Measurements from ENCODE around the gene IER5.
"Not testable (repeated sequence)": the region's sequence is repeated elsewhere in the genome, so short reads cannot be mapped to it uniquely, and the experiment has no call there.

The IER5 gene

GRCh38 chr1:181115971-181116370 lies 27.5 kb downstream of the IER5 start:
- not testable (repeated sequence) for DNase-seq (ENCODE audit: low spot score)

- no peak for DNase-seq (ENCODE audit: low spot score)
Measured at GRCh38 chr1:181116819-181117390, 28.4 kb downstream of the IER5 start.

- no peak for DNase-seq (ENCODE audit: low spot score)
Measured at GRCh38 chr1:181117648-181118449, 29.3 kb downstream of the IER5 start.

GRCh38 chr1:181119093-181119989 lies 30.8 kb downstream of the IER5 start:
- no peak for DNase-seq (ENCODE audit: low spot score)

- no peak for DNase-seq (ENCODE audit: low spot score)
Measured at GRCh38 chr1:181120924-181121323, 32.4 kb downstream of the IER5 start.

- DNase-seq (ENCODE audit: low spot score), result no peak
Measured at GRCh38 chr1:181121498-181121897, 33.0 kb downstream of the IER5 start.

- no peak for DNase-seq (ENCODE audit: low spot score)
Measured at GRCh38 chr1:181122222-181122621, 33.7 kb downstream of the IER5 start.

- no peak for DNase-seq (ENCODE audit: low spot score)
Measured at GRCh38 chr1:181123173-181123572, 34.7 kb downstream of the IER5 start.

- DNase-seq (ENCODE audit: low spot score), result no peak
Measured at GRCh38 chr1:181124291-181124751, 35.8 kb downstream of the IER5 start.

- DNase-seq (ENCODE audit: low spot score), result no peak
Measured at GRCh38 chr1:181126289-181126688, 37.8 kb downstream of the IER5 start.

- no peak for DNase-seq (ENCODE audit: low spot score)
Measured at GRCh38 chr1:181126871-181127587, 38.5 kb downstream of the IER5 start.

GRCh38 chr1:181127898-181128453 lies 39.5 kb downstream of the IER5 start:
- DNase-seq (ENCODE audit: low spot score), result no peak

GRCh38 chr1:181128592-181129497 lies 40.3 kb downstream of the IER5 start:
- no peak for DNase-seq (ENCODE audit: low spot score)

GRCh38 chr1:181129771-181130606 lies 41.5 kb downstream of the IER5 start:
- DNase-seq (ENCODE audit: low spot score), result no peak

- no peak for DNase-seq (ENCODE audit: low spot score)
Measured at GRCh38 chr1:181131255-181131941, 42.9 kb downstream of the IER5 start.

- no peak for DNase-seq (ENCODE audit: low spot score)
Measured at GRCh38 chr1:181133441-181133951, 45.0 kb downstream of the IER5 start.

GRCh38 chr1:181133969-181134418 lies 45.5 kb downstream of the IER5 start:
- no peak for DNase-seq (ENCODE audit: low spot score)

- peak; percentile 29 for DNase-seq (ENCODE audit: low spot score)
Measured at GRCh38 chr1:181134543-181135436, 46.3 kb downstream of the IER5 start.

Data from CD4-positive, alpha-beta T cell treated with Interleukin-2 at 100 ng/mL for 4 hours (primary cell).